ENCODE data around the gene RBPJ.
A peak's percentile ranks its signal among the peaks of the same experiment; 100 is the strongest.
"Not testable (repeated sequence)": the region's sequence is repeated elsewhere in the genome, so short reads cannot be mapped to it uniquely, and the experiment has no call there.

Gene RBPJ

GRCh38 chr4:26302031-26302899 lies 18.5 kb upstream of the RBPJ start:
- DNase-seq (ENCODE audit: low read depth): no peak

GRCh38 chr4:26303008-26303407 lies 17.8 kb upstream of the RBPJ start:
- DNase-seq (ENCODE audit: low read depth): no peak

GRCh38 chr4:26307037-26307800 lies 13.6 kb upstream of the RBPJ start:
- DNase-seq (ENCODE audit: low read depth): no peak

- DNase-seq (ENCODE audit: low read depth): no peak
Measured at GRCh38 chr4:26308568-26308967, 12.2 kb upstream of the RBPJ start.

- no peak for DNase-seq (ENCODE audit: low read depth)
Measured at GRCh38 chr4:26310264-26310663, 10.6 kb upstream of the RBPJ start.

GRCh38 chr4:26311633-26312032 lies 9.2 kb upstream of the RBPJ start:
- DNase-seq (ENCODE audit: low read depth): no peak

GRCh38 chr4:26315316-26315932 lies 5.4 kb upstream of the RBPJ start:
- not testable (repeated sequence) for DNase-seq (ENCODE audit: low read depth)

GRCh38 chr4:26317766-26318165 lies 3.0 kb upstream of the RBPJ start:
- DNase-seq (ENCODE audit: low read depth): no peak

- DNase-seq (ENCODE audit: low read depth): peak; percentile 82
Measured at GRCh38 chr4:26319467-26319948, 1.3 kb upstream of the RBPJ start.

- DNase-seq (ENCODE audit: low read depth): peak; percentile 15
Measured at GRCh38 chr4:26319949-26320537, 771 bp upstream of the RBPJ start.

GRCh38 chr4:26321373-26322221 lies 783 bp downstream of the RBPJ start:
- no peak for DNase-seq (ENCODE audit: low read depth)

GRCh38 chr4:26322346-26322745 lies 1.5 kb downstream of the RBPJ start:
- no peak for DNase-seq (ENCODE audit: low read depth)

- no peak for DNase-seq (ENCODE audit: low read depth)
Measured at GRCh38 chr4:26323821-26324220, 3.0 kb downstream of the RBPJ start.

GRCh38 chr4:26325191-26325590 lies 4.4 kb downstream of the RBPJ start:
- no peak for DNase-seq (ENCODE audit: low read depth)

GRCh38 chr4:26326791-26327190 lies 6.0 kb downstream of the RBPJ start:
- DNase-seq (ENCODE audit: low read depth): no peak

- no peak for DNase-seq (ENCODE audit: low read depth)
Measured at GRCh38 chr4:26330186-26330787, 9.5 kb downstream of the RBPJ start.

GRCh38 chr4:26330946-26331345 lies 10.1 kb downstream of the RBPJ start:
- no peak for DNase-seq (ENCODE audit: low read depth)

GRCh38 chr4:26331380-26331950 lies 10.7 kb downstream of the RBPJ start:
- no peak for DNase-seq (ENCODE audit: low read depth)

GRCh38 chr4:26334366-26334765 lies 13.6 kb downstream of the RBPJ start:
- DNase-seq (ENCODE audit: low read depth): no peak

- no peak for DNase-seq (ENCODE audit: low read depth)
Measured at GRCh38 chr4:26337612-26338011, 16.8 kb downstream of the RBPJ start.
